Measurements from ENCODE around the gene ANKRD44.

ANKRD44 gene

GRCh38 chr2:197207106-197207505, 103.5 kb downstream of the ANKRD44 start:
- no peak for DNase-seq (ENCODE audit: low spot score)

DNA sequence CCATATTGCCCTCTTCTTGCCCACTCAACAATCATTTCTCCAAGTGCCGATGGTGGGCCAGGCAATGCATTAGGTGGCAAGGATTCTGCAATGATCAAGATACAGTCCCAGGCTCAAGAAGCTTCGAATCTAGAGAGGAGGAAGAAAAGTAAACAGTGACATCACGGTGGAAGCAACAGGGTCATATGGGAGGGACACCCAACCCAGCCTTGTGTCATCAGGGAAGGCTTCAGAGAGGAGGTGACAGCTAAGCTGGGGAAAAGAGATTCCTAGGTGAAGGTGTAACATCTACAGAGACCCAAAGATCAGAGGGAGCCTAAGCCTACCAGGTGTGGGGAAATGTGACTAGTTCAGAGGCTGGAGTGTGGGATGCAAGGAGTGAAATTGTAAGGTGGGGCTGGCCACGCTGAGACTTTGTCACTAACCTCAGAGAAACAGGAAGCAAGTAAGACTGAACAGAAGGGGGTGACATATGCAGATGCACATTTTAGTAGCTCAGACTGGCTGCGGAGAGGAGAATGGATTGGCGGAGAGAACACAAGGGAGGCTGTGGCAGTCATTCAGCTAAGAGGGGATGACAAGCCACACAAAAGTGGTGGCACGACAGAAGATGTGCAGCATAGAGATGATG, 104.9 kb downstream of the ANKRD44 start:
- no peak for DNase-seq (ENCODE audit: low spot score)

- DNase-seq (ENCODE audit: low spot score) = no peak
These were observed 105.9 kb downstream of the ANKRD44 start for GRCh38 chr2:197204519-197205250.

DNA sequence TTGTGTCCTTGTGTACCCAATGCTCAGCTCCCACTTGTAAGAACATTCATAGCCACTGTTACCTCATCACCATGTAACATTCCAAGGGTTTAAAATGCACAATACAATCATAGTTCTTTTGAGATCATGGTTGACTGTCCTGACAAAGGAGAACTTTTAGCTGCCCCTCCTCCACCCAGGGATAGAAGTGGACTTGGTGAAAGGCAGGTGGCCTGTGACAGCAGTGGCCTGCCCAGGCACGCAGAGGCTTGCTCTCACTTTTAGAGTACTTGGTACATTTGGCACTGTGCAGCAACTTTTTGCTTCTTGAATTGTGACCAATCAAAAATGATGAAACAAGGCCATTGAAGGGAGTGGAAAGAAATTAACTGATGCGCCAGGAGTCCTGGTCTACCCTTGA, 108.7 kb downstream of the ANKRD44 start:
- DNase-seq (ENCODE audit: low spot score) = no peak

DNA sequence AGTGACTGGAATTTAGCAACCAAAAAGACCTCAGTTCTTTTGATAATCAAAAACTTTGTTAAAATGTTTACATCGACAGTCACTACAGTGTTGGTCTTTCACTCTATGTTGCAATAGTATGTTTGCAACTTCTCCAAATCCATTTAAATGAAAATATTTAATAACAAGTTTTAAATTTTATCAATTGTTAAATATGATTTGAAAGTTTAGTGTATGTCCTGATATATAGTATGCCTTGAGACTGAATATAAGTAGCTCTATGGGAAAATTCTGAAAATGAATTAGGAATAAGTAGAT, 109.9 kb downstream of the ANKRD44 start:
- no peak for DNase-seq (ENCODE audit: low spot score)

DNA sequence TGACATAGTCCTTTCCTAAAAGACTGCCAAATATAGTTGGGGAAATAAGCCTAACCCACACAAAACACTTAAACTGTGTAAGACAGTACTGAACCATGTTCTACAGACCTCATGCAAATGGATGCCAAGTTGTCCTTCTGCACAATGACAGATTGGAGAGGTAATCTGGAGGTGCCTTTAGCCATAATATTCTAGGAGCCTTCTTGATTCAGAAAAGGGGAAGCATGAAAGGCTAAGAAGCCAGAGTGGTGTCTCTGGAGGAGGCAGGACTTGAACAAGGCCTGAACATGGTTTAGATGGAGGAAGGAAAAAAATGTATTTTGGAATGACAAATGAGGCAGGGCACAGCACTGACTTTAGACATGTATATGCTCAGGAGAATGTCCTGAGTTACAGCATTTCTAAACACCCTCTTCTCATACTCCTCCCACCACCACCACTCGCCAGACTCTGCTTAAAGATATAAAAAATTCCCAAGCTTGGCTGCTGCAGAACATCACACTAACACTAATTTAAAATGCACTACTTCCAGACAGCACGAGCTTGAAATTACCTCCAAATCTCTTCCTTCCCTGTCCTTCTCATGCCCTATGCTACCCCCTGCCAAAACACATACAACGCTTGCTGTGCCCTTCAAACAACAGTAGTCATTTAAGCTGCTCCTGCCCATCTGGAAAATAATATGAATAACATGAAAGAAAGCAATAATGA, 110.4 kb downstream of the ANKRD44 start:
- no peak for DNase-seq (ENCODE audit: low spot score)

DNA sequence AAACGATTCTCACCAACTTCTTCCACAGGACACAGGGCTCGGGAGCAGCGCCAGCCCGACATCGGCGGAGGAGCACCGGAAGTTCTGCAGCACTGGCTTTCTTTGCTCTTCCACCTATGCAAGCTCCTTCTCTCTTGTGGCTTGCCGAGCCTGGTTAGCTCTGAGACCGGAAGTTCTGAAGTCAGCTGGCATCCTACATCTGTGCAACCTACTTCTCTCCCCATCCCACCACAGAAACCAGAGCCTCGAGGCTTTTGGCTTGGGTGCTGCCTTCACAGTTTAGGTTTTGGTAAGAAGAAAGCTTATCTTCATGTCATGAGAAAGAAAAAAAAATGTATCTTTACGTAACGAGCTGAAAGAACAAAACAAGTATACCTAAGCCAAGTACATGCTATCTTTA, 111.7 kb downstream of the ANKRD44 start:
- no peak for DNase-seq (ENCODE audit: low spot score)

DNA sequence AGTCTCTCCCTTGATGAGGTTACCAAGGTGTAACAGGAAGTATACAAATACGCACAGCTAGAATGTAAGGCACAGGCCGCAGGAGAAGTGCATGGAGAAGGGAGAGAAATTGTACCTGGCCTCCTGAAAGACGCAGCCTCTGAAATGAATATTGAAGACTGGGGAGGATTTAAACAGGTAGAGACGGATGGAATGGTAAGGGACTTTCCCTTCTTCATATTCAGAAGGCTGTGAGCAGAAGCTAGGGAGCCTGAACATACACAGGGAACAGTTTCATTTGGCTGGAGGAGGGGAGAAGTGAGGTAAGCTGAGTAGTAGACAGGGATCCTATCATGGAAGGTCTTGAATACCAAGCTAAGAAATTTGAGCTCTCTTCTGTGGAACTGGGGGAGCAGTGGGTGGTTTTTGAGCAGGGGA, 112.7 kb downstream of the ANKRD44 start:
- no peak for DNase-seq (ENCODE audit: low spot score)

DNA sequence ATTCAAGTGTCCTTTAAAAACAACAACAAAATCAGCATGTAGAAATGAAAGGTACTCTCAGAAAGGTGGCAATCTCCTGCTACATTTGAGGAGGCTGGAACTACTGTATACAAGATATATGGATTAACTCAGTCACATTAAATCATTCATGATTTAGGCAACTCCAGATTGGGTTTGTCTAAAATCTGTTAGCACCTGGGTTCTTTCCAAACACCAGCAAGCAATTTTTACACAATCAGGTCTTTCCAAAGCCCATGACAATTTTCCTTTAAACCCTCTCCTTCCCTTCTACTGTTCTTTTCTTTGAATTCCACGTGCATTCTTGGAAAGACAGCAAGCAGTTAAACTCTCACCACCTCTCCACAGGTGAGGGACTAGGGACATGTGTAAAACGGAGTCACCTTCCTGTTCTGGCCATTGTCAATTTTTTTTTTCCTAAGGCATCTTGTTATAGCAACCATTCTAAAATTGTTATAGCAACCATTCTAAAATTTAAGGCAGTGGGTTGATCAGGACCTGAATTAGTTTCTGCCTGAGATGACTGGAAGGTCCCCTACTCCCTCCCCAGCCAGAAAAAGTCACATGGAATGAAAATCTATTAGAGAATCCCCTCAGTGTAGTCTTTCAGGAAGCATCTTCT, 113.9 kb downstream of the ANKRD44 start:
- no peak for DNase-seq (ENCODE audit: low spot score)

DNA sequence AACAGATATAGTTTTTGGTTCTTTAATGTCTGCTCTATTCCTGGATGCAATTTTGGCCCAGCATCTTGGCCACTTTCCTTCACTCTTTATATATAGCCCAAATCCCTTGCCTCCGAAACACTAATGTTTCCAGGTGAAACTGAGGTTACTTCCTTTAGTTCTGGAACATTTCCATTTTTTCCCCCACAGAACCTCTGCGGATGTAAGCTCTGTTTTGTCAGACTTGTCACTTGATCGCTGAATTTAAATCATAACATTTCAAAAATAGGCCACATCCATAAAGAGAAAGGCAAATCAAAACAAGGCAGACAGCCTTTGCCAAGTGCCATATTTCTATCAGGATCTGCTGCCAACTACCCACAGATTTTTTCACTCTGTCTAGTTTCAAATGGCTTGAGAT, 115.1 kb downstream of the ANKRD44 start:
- DNase-seq (ENCODE audit: low spot score) = no peak

DNA sequence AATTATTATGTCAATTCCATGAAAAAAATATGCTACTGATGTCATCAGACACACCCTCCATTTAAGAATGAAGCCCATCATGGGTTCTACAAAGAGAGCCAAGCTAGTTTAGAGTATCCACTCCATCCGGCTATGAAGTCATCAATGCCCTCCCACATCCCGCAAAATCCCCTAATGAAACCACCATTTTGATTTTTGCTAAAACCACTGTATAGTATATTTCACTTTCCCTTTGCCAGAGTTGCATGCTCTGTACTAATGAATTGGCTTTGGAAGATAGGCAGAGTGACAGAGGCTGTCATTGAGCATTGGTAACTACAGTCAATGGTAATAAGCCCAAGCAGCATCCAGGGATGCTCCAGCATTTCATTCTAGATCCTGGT, 118.6 kb downstream of the ANKRD44 start:
- DNase-seq (ENCODE audit: low spot score) = no peak

DNA sequence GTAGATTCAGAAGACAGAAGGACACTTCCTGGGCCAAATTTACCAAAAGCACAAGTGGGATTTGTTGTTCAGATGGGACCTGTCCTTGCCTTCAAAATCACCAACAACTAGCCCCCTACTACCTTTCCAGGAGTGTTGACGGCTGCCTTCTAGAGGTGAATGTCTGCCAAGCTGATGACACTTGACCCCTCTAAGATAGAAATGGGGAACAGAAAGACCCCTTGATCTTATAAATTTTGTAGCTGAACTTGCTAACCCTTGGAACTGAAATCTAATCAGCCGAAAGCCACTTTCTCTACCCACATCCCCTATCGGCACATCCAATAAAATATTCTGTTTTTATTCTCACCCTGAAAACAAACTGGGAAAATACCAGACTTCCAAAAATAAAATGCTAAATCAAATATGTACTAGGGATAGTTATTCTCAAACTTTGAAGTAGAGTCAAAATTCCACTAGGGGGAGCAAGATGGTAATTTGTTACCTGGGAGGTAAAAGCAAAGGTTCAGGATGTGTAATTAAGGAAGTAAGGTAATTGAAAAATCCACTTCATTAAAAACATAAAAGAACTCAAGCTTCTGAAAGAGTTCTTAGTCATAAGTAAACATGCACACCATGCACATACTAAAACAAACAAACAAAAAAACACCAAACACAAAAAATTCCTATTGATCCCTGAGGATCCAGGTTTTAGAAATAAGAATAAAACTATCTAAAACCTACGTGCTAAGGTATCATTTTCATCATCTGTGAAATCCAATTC, 119.2 kb downstream of the ANKRD44 start:
- DNase-seq (ENCODE audit: low spot score) = peak; percentile 56

DNA sequence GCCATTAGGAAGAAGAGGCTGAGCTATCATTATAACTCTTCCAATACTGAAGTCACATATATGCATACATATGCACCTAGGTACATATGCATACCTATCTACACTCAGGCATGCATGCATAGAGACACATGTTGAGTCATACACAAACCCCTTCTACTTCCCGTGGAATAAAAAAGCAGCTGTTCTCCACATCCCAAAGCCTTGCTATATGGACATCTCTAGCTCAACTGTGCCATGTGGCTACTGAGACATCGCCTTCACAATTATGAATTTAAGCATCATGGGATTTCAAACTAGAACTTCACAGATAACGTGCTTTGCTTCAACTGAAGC, 120.5 kb downstream of the ANKRD44 start:
- no peak for DNase-seq (ENCODE audit: low spot score)

GRCh38 chr2:197189426-197190099, 121.0 kb downstream of the ANKRD44 start:
- DNase-seq (ENCODE audit: low spot score) = no peak

DNA sequence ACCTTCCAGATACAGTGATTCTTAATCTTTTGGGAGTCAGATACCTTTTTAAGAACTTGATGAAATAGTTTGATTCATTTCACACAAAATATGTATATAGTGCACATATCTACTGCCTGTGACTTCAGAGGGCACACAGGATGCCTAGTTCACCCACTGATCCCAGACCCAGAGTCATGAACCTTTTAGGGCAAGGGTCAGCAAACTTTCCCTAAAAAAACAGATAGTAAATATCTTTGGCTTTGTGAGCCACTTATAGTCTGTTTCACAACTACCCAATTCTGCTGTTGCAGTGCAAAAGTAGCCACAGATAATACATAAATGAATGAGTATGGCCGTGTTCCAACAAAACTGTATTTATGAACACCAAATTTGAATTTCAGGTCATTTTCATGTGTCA, 124.9 kb downstream of the ANKRD44 start:
- DNase-seq (ENCODE audit: low spot score) = no peak

GRCh38 chr2:197184959-197185586, 125.5 kb downstream of the ANKRD44 start:
- no peak for DNase-seq (ENCODE audit: low spot score)

DNA sequence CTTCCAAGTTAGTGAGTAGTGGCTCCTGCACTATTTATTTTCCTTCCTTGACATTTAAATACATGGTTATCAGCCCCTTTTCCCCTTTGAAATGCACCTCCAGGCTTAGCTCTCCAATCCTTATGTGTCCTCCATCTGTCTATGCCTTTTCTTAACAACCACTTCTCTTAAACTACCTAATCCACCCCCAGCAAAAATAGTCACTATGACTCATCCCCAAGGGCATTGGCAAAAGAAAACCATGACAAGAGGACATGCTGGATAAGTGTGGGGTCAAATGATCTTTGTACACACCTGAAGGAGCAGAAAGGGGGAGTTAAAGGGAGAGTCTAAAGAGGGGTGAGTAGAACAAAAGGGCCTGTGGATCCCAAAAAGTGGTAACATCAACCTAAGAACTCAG, 127.2 kb downstream of the ANKRD44 start:
- no peak for DNase-seq (ENCODE audit: low spot score)

DNA sequence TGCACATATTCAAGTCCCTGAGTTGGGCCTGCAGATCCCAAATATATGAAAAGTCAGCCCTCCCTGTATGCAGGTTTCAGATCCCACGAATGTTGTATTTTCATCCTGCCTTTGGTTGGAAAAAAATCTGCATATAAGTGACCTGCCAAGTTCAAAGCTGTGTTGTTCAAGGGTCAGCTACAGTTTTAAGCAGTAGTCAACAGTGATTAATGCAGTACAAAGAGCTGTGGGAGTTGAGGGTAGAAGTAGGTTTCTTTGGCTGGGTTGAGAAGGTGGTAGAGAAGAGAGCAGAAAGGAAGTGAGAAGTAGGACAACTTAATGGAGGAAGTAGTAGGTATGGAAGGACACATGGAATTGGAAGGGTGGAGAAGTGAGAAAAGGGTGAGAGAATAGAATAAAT, 127.9 kb downstream of the ANKRD44 start:
- DNase-seq (ENCODE audit: low spot score) = no peak

DNA sequence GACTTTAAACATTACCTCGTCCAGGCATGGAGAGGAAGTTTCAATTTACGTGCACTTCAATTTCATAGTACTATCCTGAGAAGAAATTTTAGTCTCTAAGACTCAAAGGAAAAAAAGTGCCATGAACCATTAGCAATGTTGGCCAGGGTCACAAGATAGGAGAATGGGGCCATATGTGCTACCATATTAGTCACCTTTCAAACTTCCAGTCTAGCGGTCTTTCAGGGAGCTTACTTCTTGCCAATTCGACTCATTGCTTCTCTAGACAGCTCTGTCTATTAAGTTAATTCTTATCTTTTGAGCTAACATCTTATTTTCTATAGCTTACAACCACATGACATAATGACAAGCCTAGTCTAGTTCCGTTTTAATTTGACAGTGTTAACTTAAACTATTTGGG, 129.1 kb downstream of the ANKRD44 start:
- no peak for DNase-seq (ENCODE audit: low spot score)

- DNase-seq (ENCODE audit: low spot score) = no peak
These were observed 130.7 kb downstream of the ANKRD44 start for GRCh38 chr2:197179744-197180498.

- no peak for DNase-seq (ENCODE audit: low spot score)
These were observed 134.1 kb downstream of the ANKRD44 start for GRCh38 chr2:197176522-197176921.
